ENCODE data around the gene PLCB3.

Gene PLCB3

DNA sequence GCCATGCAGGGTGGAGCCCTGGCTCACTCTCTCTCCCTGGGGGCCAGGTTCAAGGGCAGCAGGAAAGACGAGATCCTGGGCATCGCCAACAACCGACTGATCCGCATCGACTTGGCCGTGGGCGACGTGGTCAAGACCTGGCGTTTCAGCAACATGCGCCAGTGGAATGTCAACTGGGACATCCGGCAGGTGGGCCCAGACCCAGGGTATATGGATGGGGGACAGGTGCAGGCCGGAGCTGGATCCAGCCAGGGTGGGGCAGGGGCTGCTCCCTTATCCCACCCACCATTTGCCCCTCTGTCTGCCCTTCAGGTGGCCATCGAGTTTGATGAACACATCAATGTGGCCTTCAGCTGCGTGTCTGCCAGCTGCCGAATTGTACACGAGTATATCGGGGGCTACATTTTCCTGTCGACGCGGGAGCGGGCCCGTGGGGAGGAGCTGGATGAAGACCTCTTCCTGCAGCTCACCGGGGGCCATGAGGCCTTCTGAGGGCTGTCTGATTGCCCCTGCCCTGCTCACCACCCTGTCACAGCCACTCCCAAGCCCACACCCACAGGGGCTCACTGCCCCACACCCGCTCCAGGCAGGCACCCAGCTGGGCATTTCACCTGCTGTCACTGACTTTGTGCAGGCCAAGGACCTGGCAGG lies 28.2 kb upstream of the PLCB3 start:
- DNase-seq = peak; percentile 18

- peak; percentile 20 for DNase-seq
Measured at GRCh38 chr11:64224151-64224890, 27.0 kb upstream of the PLCB3 start.

DNA sequence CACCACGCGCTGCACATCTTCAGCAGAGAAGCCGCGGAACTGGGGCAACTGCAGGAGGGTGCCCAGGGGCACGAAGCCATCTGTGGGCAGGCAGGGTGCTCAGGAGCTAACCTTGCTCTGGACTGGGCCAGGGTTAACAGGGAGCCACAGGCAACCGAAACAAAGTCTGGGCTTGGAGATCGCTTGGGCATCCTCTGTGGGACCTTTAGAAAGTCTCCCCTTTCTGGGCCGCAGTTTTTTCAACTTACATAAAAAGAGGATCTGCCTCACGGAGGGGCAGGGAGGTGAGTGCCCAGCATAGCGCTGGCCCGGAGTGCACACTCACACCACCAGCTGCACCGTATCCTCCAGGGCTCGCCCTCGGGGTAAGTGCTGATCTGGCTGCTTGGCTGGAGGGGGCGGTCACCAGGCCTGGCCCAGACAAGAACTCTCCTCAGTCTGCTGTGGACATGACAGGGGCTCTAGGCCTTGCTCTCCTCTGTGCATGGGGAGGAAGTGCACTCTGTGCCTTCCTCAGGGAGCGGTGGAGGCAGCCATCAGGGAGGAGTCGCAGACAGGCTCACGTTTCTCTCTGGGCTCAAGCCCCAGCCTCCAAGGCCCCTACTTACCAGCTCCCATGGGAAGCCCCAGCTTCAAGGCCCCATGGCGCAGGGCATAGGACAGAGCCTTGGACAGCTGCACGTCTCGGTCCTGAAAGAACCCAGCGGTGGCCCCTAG lies 26.3 kb upstream of the PLCB3 start:
- no peak for DNase-seq

DNA sequence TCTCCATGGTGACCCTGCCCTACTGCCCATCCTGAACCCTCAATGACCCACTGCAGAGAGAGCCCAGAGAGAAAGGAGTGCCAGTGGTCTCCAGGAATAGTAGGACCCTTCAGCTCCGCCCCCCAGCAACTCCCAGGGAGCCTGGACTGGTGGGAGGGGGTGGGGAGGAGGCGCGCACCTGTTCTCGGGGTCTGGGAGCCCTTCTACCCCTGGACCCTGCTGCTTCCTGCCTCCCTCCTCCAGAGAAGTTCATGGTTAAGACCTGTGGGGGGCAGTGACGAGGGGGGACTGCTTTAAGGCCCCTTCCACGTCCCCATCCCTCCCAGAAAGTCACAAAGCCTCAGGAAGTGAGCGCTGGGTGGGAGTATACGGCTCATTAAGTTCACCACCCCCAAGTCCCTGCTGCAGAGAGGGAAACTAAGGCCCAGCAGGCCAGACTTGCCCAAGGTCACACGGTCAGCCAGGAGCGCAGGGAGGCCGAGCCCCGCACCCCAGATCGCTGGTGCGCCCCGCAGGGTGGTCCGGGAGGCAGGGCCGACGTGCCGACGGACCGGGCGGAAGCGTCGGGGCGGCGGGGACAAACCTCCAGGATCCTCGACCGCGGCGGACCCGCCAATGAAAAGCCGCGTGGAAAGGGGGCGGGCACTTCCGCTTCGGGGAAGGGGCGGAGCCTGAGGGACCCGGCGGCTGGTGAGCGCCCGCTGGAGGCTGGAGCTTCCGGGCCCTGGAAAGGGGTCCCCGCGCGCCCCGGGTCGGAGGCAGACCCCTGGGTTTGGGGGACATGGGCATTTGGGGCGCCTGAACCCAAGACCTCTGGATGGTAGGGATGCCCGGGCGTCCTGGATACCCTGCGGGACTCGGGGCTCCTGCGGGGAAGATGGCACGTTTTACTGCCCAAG lies 25.5 kb upstream of the PLCB3 start, which contains the start of the genes NUDT22 and TRPT1:
Gene NUDT22, plus strand, starts transcription at position 667 of the 899 bp plus-strand sequence. CDS start 379 bp downstream, outside the sequence.
Gene TRPT1, minus strand, starts transcription at position 579 of the 899 bp plus-strand sequence. Its CDS starts 326 bp downstream, at position 253.
- peak; percentile 97 for DNase-seq

DNA sequence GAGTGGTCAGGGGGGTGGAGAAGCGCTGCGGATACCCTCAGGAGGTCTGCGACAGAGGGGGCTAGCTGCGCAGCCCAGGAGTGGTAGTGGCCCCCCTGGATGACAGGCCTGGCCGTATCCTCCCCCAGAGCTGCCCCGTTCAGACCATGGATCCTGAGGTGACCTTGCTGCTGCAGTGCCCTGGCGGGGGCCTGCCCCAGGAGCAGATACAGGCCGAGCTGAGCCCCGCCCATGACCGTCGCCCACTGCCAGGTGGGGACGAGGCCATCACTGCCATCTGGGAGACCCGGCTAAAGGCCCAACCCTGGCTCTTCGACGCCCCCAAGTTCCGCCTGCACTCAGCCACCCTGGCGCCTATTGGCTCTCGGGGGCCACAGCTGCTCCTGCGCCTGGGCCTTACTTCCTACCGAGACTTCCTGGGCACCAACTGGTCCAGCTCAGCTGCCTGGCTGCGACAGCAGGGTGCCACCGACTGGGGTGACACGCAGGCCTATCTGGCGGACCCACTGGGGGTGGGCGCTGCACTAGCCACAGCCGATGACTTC lies 24.8 kb upstream of the PLCB3 start:
- DNase-seq = peak; percentile 82

DNA sequence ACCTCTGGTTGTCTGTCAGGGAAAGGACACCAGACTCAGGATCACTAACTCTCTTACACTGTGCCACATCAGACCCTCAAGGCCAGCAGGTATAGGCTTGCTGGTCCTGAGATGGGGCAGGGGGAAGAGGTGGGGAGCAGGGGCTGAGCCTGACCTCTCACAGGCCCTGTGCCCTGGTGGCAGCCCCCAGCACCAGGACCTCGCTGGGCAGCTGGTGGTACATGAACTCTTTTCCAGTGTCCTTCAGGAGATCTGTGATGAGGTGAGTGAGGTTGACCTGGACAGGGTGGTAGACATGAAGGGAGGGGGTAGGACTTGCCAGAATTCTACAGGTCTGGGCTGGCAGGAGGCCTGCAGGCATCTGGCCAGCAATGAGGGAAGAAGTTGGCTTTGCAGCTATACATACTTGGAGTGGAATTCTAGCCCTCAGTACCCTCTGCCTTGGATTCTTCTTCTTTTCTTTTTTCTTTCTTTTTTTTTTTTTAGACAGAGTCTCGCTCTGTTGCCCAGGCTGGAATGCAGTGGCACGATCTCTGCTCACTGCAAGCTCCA lies 23.8 kb upstream of the PLCB3 start:
- no peak for DNase-seq

DNA sequence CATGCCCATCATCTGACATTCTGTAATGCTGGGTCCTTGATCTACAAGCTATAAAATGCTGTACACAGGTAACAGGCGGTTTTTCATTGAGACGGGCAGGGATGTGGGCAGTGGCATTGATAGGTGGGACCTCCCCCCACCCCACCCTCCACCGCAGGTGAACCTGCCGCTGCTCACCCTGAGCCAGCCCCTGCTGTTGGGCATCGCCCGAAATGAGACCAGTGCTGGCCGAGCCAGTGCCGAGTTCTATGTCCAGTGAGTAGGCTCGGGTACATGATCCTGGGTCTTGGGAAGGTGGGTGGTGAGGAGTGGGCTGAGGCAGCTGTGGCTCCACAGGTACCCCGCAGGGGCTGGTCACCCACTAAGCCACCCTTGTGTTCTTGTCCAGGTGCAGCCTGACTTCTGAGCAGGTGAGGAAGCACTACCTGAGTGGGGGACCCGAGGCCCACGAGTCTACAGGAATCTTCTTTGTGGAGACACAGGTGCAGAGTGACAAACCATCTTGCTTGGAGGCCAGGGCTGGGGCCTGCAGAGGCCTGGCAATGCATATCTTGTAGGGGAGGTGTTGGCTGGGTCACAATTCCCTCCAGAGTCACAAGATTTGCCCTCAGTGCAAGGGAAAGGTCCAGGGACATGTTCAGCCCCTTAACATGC lies 22.1 kb upstream of the PLCB3 start:
- no peak for DNase-seq

DNA sequence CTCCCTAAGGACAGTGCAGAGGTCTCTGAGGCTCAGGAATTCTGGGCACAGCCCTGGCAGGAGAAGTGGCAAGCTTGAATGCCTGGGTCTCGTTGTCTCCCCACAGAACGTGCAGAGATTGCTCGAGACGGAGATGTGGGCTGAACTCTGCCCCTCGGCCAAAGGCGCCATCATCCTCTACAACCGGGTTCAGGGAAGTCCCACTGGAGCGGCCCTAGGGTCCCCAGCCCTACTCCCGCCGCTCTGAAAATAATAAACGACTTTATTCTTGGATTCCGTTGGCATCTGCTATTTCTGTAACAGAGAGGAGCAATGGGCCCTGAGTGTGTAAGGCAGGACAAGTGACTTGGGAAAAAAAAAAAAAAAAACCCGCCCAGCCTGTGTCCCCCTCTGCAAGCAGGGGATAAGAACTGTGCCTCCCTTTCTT lies 21.6 kb upstream of the PLCB3 start:
- DNase-seq = no peak

- DNase-seq = peak; percentile 95
Measured at GRCh38 chr11:64230171-64230984, 21.0 kb upstream of the PLCB3 start, which contains the start of gene DNAJC4. Gene DNAJC4, plus strand, starts transcription at chr11:64230548. Its CDS starts 307 bp downstream, at chr11:64230855.

DNA sequence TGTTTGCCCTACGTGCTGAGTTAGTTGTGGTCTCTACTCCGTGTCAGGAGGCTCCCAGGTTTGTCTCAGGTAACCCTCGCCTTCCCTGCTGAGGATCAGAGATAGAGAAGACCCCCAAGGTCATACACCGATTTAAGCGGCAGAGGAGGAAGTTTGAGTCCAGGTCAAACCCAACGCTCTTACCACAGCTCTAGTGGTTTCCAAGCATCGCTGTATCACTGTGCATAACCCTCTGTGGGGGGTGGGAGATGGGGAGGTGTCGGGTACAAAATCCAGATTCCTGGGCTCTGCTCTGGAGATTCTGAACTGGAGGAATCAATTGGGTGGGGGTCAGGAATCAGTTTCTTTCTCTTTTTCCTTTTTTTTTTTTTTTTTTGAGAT lies 20.4 kb upstream of the PLCB3 start:
- no peak for DNase-seq

- no peak for DNase-seq
Measured at GRCh38 chr11:64231546-64231945, 19.8 kb upstream of the PLCB3 start.

- DNase-seq = no peak
Measured at GRCh38 chr11:64232182-64232966, 19.0 kb upstream of the PLCB3 start.

DNA sequence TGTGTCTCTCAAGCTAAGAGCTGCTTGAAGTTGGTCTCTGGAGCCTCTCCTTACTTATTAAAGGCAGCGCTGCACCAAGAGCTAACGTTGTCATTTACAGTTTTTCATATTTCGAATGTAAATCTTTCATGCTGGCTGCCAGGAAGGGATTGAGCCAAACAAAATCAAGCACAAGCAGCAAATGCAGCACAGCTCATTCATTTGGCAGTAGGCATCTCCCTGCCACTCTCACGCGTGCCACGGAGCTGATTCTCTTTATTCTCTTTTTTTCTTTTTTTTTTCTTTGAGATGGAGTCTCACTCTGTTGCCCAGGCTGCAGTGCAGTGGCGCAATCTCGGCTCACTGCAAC lies 18.4 kb upstream of the PLCB3 start:
- no peak for DNase-seq

GRCh38 chr11:64233913-64234586 lies 17.3 kb upstream of the PLCB3 start, which contains the start of gene VEGFB:
Gene VEGFB, plus strand, starts transcription at chr11:64234584. Its CDS starts 250 bp downstream, at chr11:64234834.
- peak; percentile 81 for DNase-seq

- DNase-seq = peak; percentile 68
Measured at GRCh38 chr11:64234647-64235379, 16.5 kb upstream of the PLCB3 start.

DNA sequence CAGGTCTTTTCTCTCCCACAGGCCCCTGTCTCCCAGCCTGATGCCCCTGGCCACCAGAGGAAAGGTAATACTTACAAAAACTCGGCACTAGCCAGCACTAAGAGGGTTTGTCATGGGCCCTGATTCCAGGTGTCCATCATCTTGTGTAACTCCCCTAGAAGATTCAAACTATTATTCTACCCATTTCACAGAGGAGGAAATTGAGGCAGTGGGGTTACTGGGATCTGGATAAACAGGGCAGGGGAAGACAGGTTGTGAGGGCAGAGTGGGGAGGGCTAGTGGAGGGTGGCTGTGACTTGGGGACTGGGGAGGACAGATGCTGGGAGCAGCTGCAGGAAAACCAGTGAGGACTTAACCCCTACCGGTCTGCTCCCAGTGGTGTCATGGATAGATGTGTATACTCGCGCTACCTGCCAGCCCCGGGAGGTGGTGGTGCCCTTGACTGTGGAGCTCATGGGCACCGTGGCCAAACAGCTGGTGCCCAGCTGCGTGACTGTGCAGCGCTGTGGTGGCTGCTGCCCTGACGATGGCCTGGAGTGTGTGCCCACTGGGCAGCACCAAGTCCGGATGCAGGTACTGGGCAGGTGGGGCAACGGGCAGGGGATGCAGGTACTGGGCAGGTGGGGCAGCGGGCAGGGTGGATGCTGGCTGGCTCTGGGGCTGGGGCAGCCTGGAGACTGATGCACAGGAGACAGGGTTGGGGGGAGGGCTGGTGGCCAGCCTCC lies 15.7 kb upstream of the PLCB3 start:
- DNase-seq = no peak

GRCh38 chr11:64237484-64237951 lies 13.8 kb upstream of the PLCB3 start:
- DNase-seq = no peak
